ENCODE results near the gene COLEC12.

COLEC12 gene

GRCh38 chr18:461762-462161 is 38.7 kb downstream of the COLEC12 start:
- Histone ChIP-seq H3K27ac (ENCODE audit: extremely low read depth, low read depth, low read length) (no peak overlapping the region), H3K4me1 (ENCODE audit: control insufficient read depth, insufficient read depth, low read length) (peaks cover 15% of the 10 kb centered on the region), H3K36me3 (ENCODE audit: control insufficient read depth in 2 of 2, insufficient read depth in 1 of 2, low read length in 2 of 2) (no peaks in the 10 kb centered on the region), H3K4me3 (ENCODE audit: low read depth, low read length) (no peak overlapping the region), H3K9me3 (ENCODE audit: control insufficient read depth, insufficient read depth, low read depth, low read length) (no peaks in the 10 kb centered on the region)
- no peak for TF ChIP-seq ZNF629 (tag by site-specific recombination; IDR thresholded peaks at IDR 0.05)
- TF ChIP-seq ATF2 (tag by site-specific recombination; IDR thresholded peaks at IDR 0.05; ENCODE audit: low read depth) = peak; percentile 55; the same call in 1 of the 2 replicates
- CTCF ChIA-PET = interaction anchor here (1.0 kb wide), 1 partner anchor 36 kb away, joined by 3 read pairs; no protein-coding TSS in a partner anchor
- POLR2A ChIA-PET = no interaction called here

GRCh38 chr18:460791-461190 is 39.7 kb downstream of the COLEC12 start:
- H3K36me3 ChIP-seq (ENCODE audit: control insufficient read depth in 2 of 2, insufficient read depth in 1 of 2, low read length in 2 of 2) = no peaks in the 10 kb centered on the region
- ChIA-PET CTCF (interaction anchor here (0.8 kb wide), 1 partner anchor 154 kb away, joined by 3 read pairs; no protein-coding TSS in a partner anchor), POLR2A (no interaction called here)
- no peaks in the 10 kb centered on the region for H3K9me3 ChIP-seq (ENCODE audit: control insufficient read depth, insufficient read depth, low read depth, low read length)
- TF ChIP-seq ZBTB8A (tag by site-specific recombination; IDR thresholded peaks at IDR 0.05) (no peak), EGR2 (tag by site-specific recombination; IDR thresholded peaks at IDR 0.05; ENCODE audit: low read depth) (no peak), ZNF514 (tag by site-specific recombination; IDR thresholded peaks at IDR 0.05) (no peak)
- H3K4me1 ChIP-seq (ENCODE audit: control insufficient read depth, insufficient read depth, low read length) = peaks cover 18% of the 10 kb centered on the region
- no peak overlapping the region for H3K4me3 ChIP-seq (ENCODE audit: low read depth, low read length)
- H3K27ac ChIP-seq (ENCODE audit: extremely low read depth, low read depth, low read length) = no peak overlapping the region

- POLR2A ChIA-PET = no interaction called here
- Histone ChIP-seq H3K9me3 (ENCODE audit: control insufficient read depth, insufficient read depth, low read depth, low read length) (no peaks in the 10 kb centered on the region), H3K27ac (ENCODE audit: extremely low read depth, low read depth, low read length) (no peak overlapping the region), H3K4me1 (ENCODE audit: control insufficient read depth, insufficient read depth, low read length) (peaks cover 18% of the 10 kb centered on the region), H3K4me3 (ENCODE audit: low read depth, low read length) (no peak overlapping the region), H3K36me3 (ENCODE audit: control insufficient read depth in 2 of 2, insufficient read depth in 1 of 2, low read length in 2 of 2) (no peaks in the 10 kb centered on the region)
- CTCF ChIA-PET = interaction anchor here (1.5 kb wide), 1 partner anchor 14 kb away, joined by 3 read pairs; no protein-coding TSS in a partner anchor
- TF ChIP-seq TSHZ1 (tag by site-specific recombination; IDR thresholded peaks at IDR 0.05; ENCODE audit: borderline replicate concordance) (no peak), ZNF24 (tag by site-specific recombination; IDR thresholded peaks at IDR 0.05) (no peak), ZBTB6 (tag by site-specific recombination; IDR thresholded peaks at IDR 0.05) (no peak), ZNF513 (tag by site-specific recombination; IDR thresholded peaks at IDR 0.05) (no peak), SP3 (tag by site-specific recombination; IDR thresholded peaks at IDR 0.05) (no peak), SCRT2 (tag by site-specific recombination; IDR thresholded peaks at IDR 0.05) (no peak), ELK4 (IDR thresholded peaks at IDR 0.05; ENCODE audit: borderline replicate concordance, low read depth, low read length) (no peak), ZNF645 (tag by site-specific recombination; IDR thresholded peaks at IDR 0.05) (no peak), ZSCAN5A (tag by site-specific recombination; IDR thresholded peaks at IDR 0.05) (no peak)
These were observed 40.5 kb downstream of the COLEC12 start for GRCh38 chr18:459814-460593.

Measured in HEK293 (cell line).